ENCODE measurements around the gene DENND1C. TPM values are rescaled to one million over a fixed set of nuclear protein-coding genes. Genes with fewer than 3 reads are reported as not detected.

Gene DENND1C
- total and polyA plus RNA-seq, 2 donors (not counting 1 experiment from before 2014, with no cell fraction given): not detected

Other genes with a start within 250 kb of the DENND1C start
- gene MLLT1, start 201.8 kb downstream of the DENND1C start, total RNA-seq: 4.4 and 6.4 TPM in 2 replicates
- 13.7 and 14.4 TPM in 2 replicates for gene MLLT1, start 201.8 kb downstream of the DENND1C start, polyA plus RNA-seq
- gene ACER1, start 148.2 kb downstream of the DENND1C start, total RNA-seq: not detected in 2 replicates
- not detected in 2 replicates for gene ACER1, start 148.2 kb downstream of the DENND1C start, polyA plus RNA-seq
- 39.8 and 54.7 TPM in 2 replicates for gene CLPP, start 120.3 kb downstream of the DENND1C start, total RNA-seq
- gene CLPP, start 120.3 kb downstream of the DENND1C start, polyA plus RNA-seq: 34.0 and 37.8 TPM in 2 replicates
- gene ALKBH7, start 109.0 kb downstream of the DENND1C start, total RNA-seq: 26.5 and 28.9 TPM in 2 replicates
- 6.3 and 9.5 TPM in 2 replicates for gene ALKBH7, start 109.0 kb downstream of the DENND1C start, polyA plus RNA-seq
- 0.99 and 1.8 TPM in 2 replicates for gene PSPN, start 105.9 kb downstream of the DENND1C start, total RNA-seq
- gene PSPN, start 105.9 kb downstream of the DENND1C start, polyA plus RNA-seq: 0.25 and 0.36 TPM in 2 replicates
- 50.4 and 52.1 TPM in 2 replicates for gene GTF2F1, start 88.6 kb downstream of the DENND1C start, total RNA-seq
- 43.0 and 54.5 TPM in 2 replicates for gene GTF2F1, start 88.6 kb downstream of the DENND1C start, polyA plus RNA-seq
- 84.7 and 93.5 TPM in 2 replicates for gene KHSRP, start 57.0 kb downstream of the DENND1C start, total RNA-seq
- 66.0 and 101 TPM in 2 replicates for gene KHSRP, start 57.0 kb downstream of the DENND1C start, polyA plus RNA-seq
- under 0.01 and 0.26 TPM in 2 replicates for gene SLC25A41, start 48.0 kb downstream of the DENND1C start, total RNA-seq
- 0.03 TPM in 1 of 2 replicates, not detected in the other for gene SLC25A41, start 48.0 kb downstream of the DENND1C start, polyA plus RNA-seq
- gene SLC25A23, start 22.0 kb downstream of the DENND1C start, total RNA-seq: 18.5 and 33.9 TPM in 2 replicates
- gene SLC25A23, start 22.0 kb downstream of the DENND1C start, polyA plus RNA-seq: 4.5 and 7.9 TPM in 2 replicates
- 0.17 TPM in 1 of 2 replicates, not detected in the other for gene CRB3, start 17.5 kb downstream of the DENND1C start, total RNA-seq
- gene CRB3, start 17.5 kb downstream of the DENND1C start, polyA plus RNA-seq: not detected in 2 replicates
- gene TUBB4A, start 20.5 kb upstream of the DENND1C start, total RNA-seq: not detected in 2 replicates
- not detected in 2 replicates for gene TUBB4A, start 20.5 kb upstream of the DENND1C start, polyA plus RNA-seq
- 0.26 and 0.66 TPM in 2 replicates for gene TNFSF9, start 49.2 kb upstream of the DENND1C start, total RNA-seq
- gene TNFSF9, start 49.2 kb upstream of the DENND1C start, polyA plus RNA-seq: 0.22 and 0.40 TPM in 2 replicates
- not detected in 2 replicates for gene CD70, start 109.4 kb upstream of the DENND1C start, total RNA-seq
- not detected in 2 replicates for gene CD70, start 109.4 kb upstream of the DENND1C start, polyA plus RNA-seq
- under 0.01 TPM in 1 of 2 replicates, not detected in the other for gene TNFSF14, start 188.4 kb upstream of the DENND1C start, total RNA-seq
- not detected in 2 replicates for gene TNFSF14, start 188.4 kb upstream of the DENND1C start, polyA plus RNA-seq
- 1.2 and 27.0 TPM in 2 replicates for gene C3, start 238.9 kb upstream of the DENND1C start, total RNA-seq
- gene C3, start 238.9 kb upstream of the DENND1C start, polyA plus RNA-seq: 1.2 and 2.5 TPM in 2 replicates